ENCODE data around the gene CHD5. TPM values are rescaled to one million over a fixed set of nuclear protein-coding genes. Genes with fewer than 3 reads are reported as not detected.

The CHD5 gene
- total and polyA plus RNA-seq, 12 donors, result 0.07 to 56.5 (median 2.1) TPM; not detected in 2

DNA sequence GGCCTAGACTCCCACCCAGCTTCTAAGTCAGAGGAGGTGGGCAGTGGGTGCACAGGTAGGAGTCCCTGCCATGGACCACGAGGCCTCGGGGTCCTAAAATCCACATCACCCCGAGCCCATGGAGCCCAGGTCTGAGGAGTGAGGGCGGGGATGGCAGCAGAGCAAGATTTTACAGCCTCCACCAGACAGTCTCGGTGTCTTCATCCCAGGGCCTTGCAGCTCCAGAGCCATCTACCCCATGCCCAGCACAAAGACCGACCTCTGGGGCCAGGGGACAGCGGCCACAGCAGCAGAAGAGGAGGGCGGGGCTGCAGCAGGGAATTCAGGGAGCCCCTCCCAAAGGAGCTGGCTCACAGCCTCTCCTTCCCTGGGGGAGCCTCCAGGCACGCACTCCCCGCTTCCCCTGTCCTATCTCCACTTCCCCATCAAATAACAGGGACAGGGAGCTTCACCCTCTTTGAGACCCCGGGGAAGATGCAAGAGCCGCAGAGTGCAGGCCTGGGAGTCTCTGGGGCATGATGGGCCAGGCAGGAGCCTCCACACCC lies 14.6 kb downstream of the CHD5 start:
- whole genome bisulfite sequencing, 4 donors, result 69 to 77% (median 71%) methylated on average over 7 to 12 of the region's 12 CpGs
- DNase-seq, result no peak
- H3K4me1 ChIP-seq (replicated peaks in 1 of 2), result no peaks in the 10 kb centered on the region
- TF ChIP-seq CTCF (IDR thresholded peaks at IDR 0.05) (no peak), POLR2A (IDR thresholded peaks at IDR 0.05) (no peak)
- intact Hi-C loops (cut with DNase I), result no loop called here
- no peak overlapping the region for H3K27ac ChIP-seq
- no peak overlapping the region for H3K4me3 ChIP-seq
- peaks cover 4% of the 10 kb centered on the region for H3K27me3 ChIP-seq
- H3K36me3 ChIP-seq (replicated peaks in 1 of 2), result no peaks in the 10 kb centered on the region
- no peaks in the 10 kb centered on the region for H3K9me3 ChIP-seq (replicated peaks in 1 of 3)

GRCh38 chr1:6165027-6165426 lies 15.1 kb downstream of the CHD5 start:
- intact Hi-C loops (cut with DNase I), result no loop called here
- H3K4me1 ChIP-seq (replicated peaks in 1 of 2), result no peaks in the 10 kb centered on the region

DNA sequence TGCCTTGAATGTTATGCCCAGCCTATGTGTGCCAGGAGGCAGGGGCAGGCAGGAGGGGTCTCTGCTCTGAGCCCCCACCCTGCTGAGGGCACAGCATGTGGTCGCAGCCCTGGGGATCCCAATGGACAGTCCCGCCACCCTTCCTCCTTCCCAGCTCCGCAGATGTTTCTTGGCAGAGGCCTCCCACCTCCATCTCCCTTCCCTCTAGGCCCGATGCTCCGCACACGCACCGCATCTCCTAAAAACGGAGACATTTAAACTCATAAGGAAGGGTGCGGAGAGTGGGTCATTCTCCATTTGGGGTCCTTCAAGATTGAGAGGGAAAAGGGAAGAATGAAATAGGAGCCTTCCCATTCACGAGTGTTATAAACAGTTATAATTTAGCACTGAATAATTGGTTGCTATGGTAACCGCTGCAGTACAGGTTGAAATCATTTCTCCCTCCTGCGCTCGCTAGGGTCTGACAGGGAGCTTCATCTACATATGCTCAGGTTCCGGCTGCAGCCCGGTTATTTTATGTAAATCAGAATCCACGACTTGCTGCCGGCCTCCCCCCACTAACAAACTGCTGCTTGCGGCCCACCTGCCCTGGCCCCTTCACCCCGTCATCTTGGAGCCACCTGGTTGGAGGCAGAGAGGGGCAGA lies 16.0 kb downstream of the CHD5 start:
- H3K9me3 ChIP-seq (replicated peaks in 1 of 3), result no peaks in the 10 kb centered on the region
- DNase-seq, result no peak
- no peak for TF ChIP-seq POLR2A (IDR thresholded peaks at IDR 0.05)
- no peak for TF ChIP-seq CTCF (IDR thresholded peaks at IDR 0.05)
- no peaks in the 10 kb centered on the region for H3K4me1 ChIP-seq (replicated peaks in 1 of 2)
- H3K4me3 ChIP-seq, result no peak overlapping the region
- no peak overlapping the region for H3K27ac ChIP-seq
- intact Hi-C loops (cut with DNase I), result no loop called here
- 70 to 79% (median 76%) methylated on average over 19 of the region's 19 CpGs for WGBS, 4 donors
- H3K36me3 ChIP-seq (replicated peaks in 1 of 2), result no peaks in the 10 kb centered on the region
- H3K27me3 ChIP-seq, result peaks cover 4% of the 10 kb centered on the region

More at GRCh38 chr1:6165027-6165426, 15.1 kb downstream of the CHD5 start:
- DNase-seq, result no peak
- peaks cover 4% of the 10 kb centered on the region for H3K27me3 ChIP-seq
- H3K9me3 ChIP-seq (replicated peaks in 1 of 3), result no peaks in the 10 kb centered on the region
- H3K36me3 ChIP-seq (replicated peaks in 1 of 2), result no peaks in the 10 kb centered on the region
- no peak for TF ChIP-seq POLR2A (IDR thresholded peaks at IDR 0.05)
- TF ChIP-seq CTCF (IDR thresholded peaks at IDR 0.05), result no peak
- WGBS, 4 donors, result 64 to 78% (median 73%) methylated on average over 4 to 7 of the region's 7 CpGs
- H3K4me3 ChIP-seq, result no peak overlapping the region
- H3K27ac ChIP-seq, result no peak overlapping the region

GRCh38 chr1:6163191-6163972 lies 16.7 kb downstream of the CHD5 start:
- Histone ChIP-seq H3K36me3 (replicated peaks in 1 of 2) (no peaks in the 10 kb centered on the region), H3K27me3 (peaks cover 4% of the 10 kb centered on the region), H3K4me1 (replicated peaks in 1 of 2) (no peaks in the 10 kb centered on the region), H3K27ac (no peak overlapping the region), H3K4me3 (no peak overlapping the region), H3K9me3 (replicated peaks in 1 of 3) (no peaks in the 10 kb centered on the region)
- TF ChIP-seq POLR2A (IDR thresholded peaks at IDR 0.05), result no peak
- TF ChIP-seq CTCF (IDR thresholded peaks at IDR 0.05), result no peak
- no peak for DNase-seq
- WGBS, 4 donors, result 76 to 79% (median 77%) methylated on average over 15 of the region's 15 CpGs
- intact Hi-C loops (cut with DNase I), result no loop called here

Measured in adrenal gland (tissue), 12 donors.